ENCODE measurements around the gene TBC1D22A. TPM values are rescaled to one million over a fixed set of nuclear protein-coding genes. Genes with fewer than 3 reads are reported as not detected.

The TBC1D22A gene
- total and polyA plus RNA-seq, 2 donors (not counting 3 experiments of a cell fraction or from before 2014, with no cell fraction given), result 26.1 to 32.4 TPM

GRCh38 chr22:46841522-46841921 is 79.1 kb downstream of the TBC1D22A start:
- H3K4me1 ChIP-seq (ENCODE audit: control insufficient read depth, extremely low read depth, insufficient read depth, low read length), result peaks cover 14% of the 10 kb centered on the region
- CTCF ChIA-PET, result interaction anchor here (1.4 kb wide), 1 partner anchor 43 kb away, joined by 3 read pairs; no protein-coding TSS in a partner anchor
- dilution Hi-C loops (cut with MboI; ENCODE audit: extremely low pct_ligation_motif_present, low sequenced_read_pairs), result no loop called here
- no peak for DNase-seq (ENCODE audit: low read depth, low spot score)
- no peak overlapping the region for H3K9ac ChIP-seq (replicated peaks; ENCODE audit: extremely low read depth, insufficient read depth, low read length)
- no peak for TF ChIP-seq MYC (IDR thresholded peaks at IDR 0.05; ENCODE audit: low read depth, low read length)
- TF ChIP-seq JUN (IDR thresholded peaks at IDR 0.05; ENCODE audit: borderline replicate concordance, insufficient read depth, insufficient read length, low read depth), result no peak
- no peak for TF ChIP-seq MAX (IDR thresholded peaks at IDR 0.05; ENCODE audit: insufficient read depth, insufficient read length)
- TF ChIP-seq POLR2A (IDR thresholded peaks at IDR 0.05; ENCODE audit: low read depth, low read length), result no peak
- no peak for TF ChIP-seq CTCF (IDR thresholded peaks at IDR 0.05; ENCODE audit: extremely low read depth in 1 of 2, insufficient read depth in 1 of 2, low read depth in 1 of 2, low read length in 2 of 2)
- TF ChIP-seq POLR2AphosphoS5 (IDR thresholded peaks at IDR 0.05; ENCODE audit: insufficient read depth, low read depth, low read length), result no peak
- TF ChIP-seq GATA2 (IDR thresholded peaks at IDR 0.05; ENCODE audit: insufficient read depth, insufficient read length, low read depth, low read length), result no peak
- no peak for TF ChIP-seq FOS (IDR thresholded peaks at IDR 0.05; ENCODE audit: borderline replicate concordance, insufficient read depth, low read length)
- no peak for TF ChIP-seq EZH2 (IDR thresholded peaks at IDR 0.05; ENCODE audit: borderline replicate concordance, low read depth, low read length, severe bottlenecking)
- POLR2A ChIA-PET, result no interaction called here
- H3K9me3 ChIP-seq (replicated peaks; ENCODE audit: control insufficient read depth, insufficient read depth, low read length), result no peaks in the 10 kb centered on the region
- H3K79me2 ChIP-seq (ENCODE audit: control insufficient read depth, insufficient read depth, low read length), result peaks cover 2% of the 10 kb centered on the region
- H3K36me3 ChIP-seq (ENCODE audit: control insufficient read depth in 2 of 2, extremely low read depth in 1 of 2, insufficient read depth in 2 of 2, low read length in 2 of 2), result no peaks in the 10 kb centered on the region
- intact Hi-C loops (cut with micrococcal nuclease), result no loop called here
- H3K27ac ChIP-seq (ENCODE audit: insufficient read depth, low read depth, low read length), result no peak overlapping the region
- H2AFZ ChIP-seq (ENCODE audit: low read depth, low read length), result no peak overlapping the region
- H3K9me1 ChIP-seq (replicated peaks; ENCODE audit: control insufficient read depth, extremely low read depth, insufficient read depth, low read length), result no peaks in the 10 kb centered on the region
- no peak for FAIRE-seq
- BruUV-seq (replicated peaks), result no TSS peak
- H3K4me2 ChIP-seq (ENCODE audit: insufficient read depth, low read length), result no peak overlapping the region
- no peaks in the 10 kb centered on the region for H3K27me3 ChIP-seq (ENCODE audit: control insufficient read depth in 2 of 2, insufficient read depth in 2 of 2, low read length in 2 of 2)
- H4K20me1 ChIP-seq (replicated peaks; ENCODE audit: control insufficient read depth, extremely low read depth, insufficient read depth, low read length), result no peaks in the 10 kb centered on the region
- no peak overlapping the region for H3K4me3 ChIP-seq (replicated peaks in 1 of 3; ENCODE audit: insufficient read depth in 1 of 3, low read depth in 1 of 3, low read length in 3 of 3)
